Endodermal cell (in vitro differentiated cells): Measurements from ENCODE around the gene GHRL. TPM values are rescaled to one million over a fixed set of nuclear protein-coding genes. Genes with fewer than 3 reads are reported as not detected.

Source experiments
- DNase-seq: peaks from one replicate; pipeline ENCODE4 v3.0.0-alpha.2; 2017
- H3K27ac ChIP-seq: 2 replicates; pipeline ENCODE4 v1.5.1; 2013; ENCODE audit warnings: mild to moderate bottlenecking, low read depth, low read length, moderate library complexity
- H3K27me3 ChIP-seq: 2 replicates; pipeline ENCODE4 v1.6.1; 2013; ENCODE audit warnings: mild to moderate bottlenecking, low read length, moderate library complexity; ENCODE audit not compliant: insufficient read depth, control insufficient read depth, poor library complexity, severe bottlenecking
- H3K36me3 ChIP-seq: 2 replicates; pipeline ENCODE4 v1.7.0; 2013; ENCODE audit warnings: mild to moderate bottlenecking, low read length, moderate library complexity; ENCODE audit not compliant: control insufficient read depth, insufficient read depth
- H3K4me1 ChIP-seq: one replicate; pipeline ENCODE4 v1.7.0; 2013; ENCODE audit warnings: low read length; ENCODE audit not compliant: control insufficient read depth, insufficient read depth
- H3K4me3 ChIP-seq: 2 replicates; pipeline ENCODE4 v1.5.1; 2013; ENCODE audit warnings: mild to moderate bottlenecking, low read length, moderate library complexity
- H3K9ac ChIP-seq: 2 replicates; pipeline ENCODE4 v1.6.1; 2013; ENCODE audit warnings: mild to moderate bottlenecking, low read length, moderate library complexity; ENCODE audit not compliant: poor library complexity, severe bottlenecking; ENCODE audit errors: extremely low read depth
- H3K9me3 ChIP-seq: 2 replicates; pipeline ENCODE4 v1.6.1; 2013; ENCODE audit warnings: mild to moderate bottlenecking, low read length, moderate library complexity; ENCODE audit not compliant: control insufficient read depth
- H3K27ac Mint-ChIP-seq: 2 replicates; pipeline ENCODE4 v1.8.0; 2020; ENCODE audit warnings: mixed read lengths
- H3K27me3 Mint-ChIP-seq: 2 replicates; pipeline ENCODE4 v1.8.0; 2021; ENCODE audit warnings: mild to moderate bottlenecking, mixed read lengths; ENCODE audit not compliant: insufficient read depth
- H3K36me3 Mint-ChIP-seq: 2 replicates; pipeline ENCODE4 v1.8.0; 2020; ENCODE audit warnings: low read depth, mixed read lengths
- H3K4me1 Mint-ChIP-seq: 2 replicates; pipeline ENCODE4 v1.8.0; 2020; ENCODE audit warnings: mixed read lengths
- H3K4me3 Mint-ChIP-seq: 2 replicates; pipeline ENCODE4 v1.8.0; 2020; ENCODE audit warnings: mild to moderate bottlenecking, moderate library complexity, mixed read lengths
- H3K9me3 Mint-ChIP-seq: 2 replicates; pipeline ENCODE4 v1.8.0; 2020; ENCODE audit warnings: mild to moderate bottlenecking, mixed read lengths
- CTCF ChIP-seq: fragments of 200-600 bp; sonication (generic); conservative IDR thresholded peaks from 2 replicates; pipeline ENCODE4 v1.5.0; 2021; ENCODE audit warnings: antibody characterized with exemption, mild to moderate bottlenecking
- WGBS, 2 experiments: methylation state at CpG; one replicate each; pipeline versions ENCODE4 v1.1.5 to v1.1.7; 2013; ENCODE audit warnings: missing lambda C conversion rate in 2 of 2, mixed read lengths in 1 of 2; ENCODE audit not compliant: insufficient coverage in 1 of 2, insufficient read length in 1 of 2; 5-methylcytosine and 5-hydroxymethylcytosine counted together
- microRNA-seq: library from miRNA; unstranded; fragments of <30 nt; microRNA quantifications from one replicate; pipeline ENCODE4 v1.2.0, GENCODE V29; 2020; ENCODE audit warnings: borderline microRNAs expressed
- total RNA-seq, 2 donors: library from RNA; stranded (reverse); fragmentation: NEBNext Ultra II Directional in 1 of 2; extraction: Animal tissue kit (Norgen Biotek cat#: 25700) in 1 of 2; gene quantifications; 2 replicates in 1 of 2; 3 replicates in 1 of 2; pipeline ENCODE4 v1.2.1, GENCODE V29; 2021

The GHRL gene
- total RNA-seq, 2 donors from 2014 or later: not detected

GRCh38 chr3:10238345-10239183 is 54.2 kb downstream of the GHRL start:
- H3K9ac ChIP-seq: no peak overlapping the region
- no peak for DNase-seq
- H3K27me3 Mint-ChIP-seq: no peaks in the 10 kb centered on the region
- H3K27ac ChIP-seq: no peak overlapping the region
- peaks cover 2% of the 10 kb centered on the region for H3K9me3 Mint-ChIP-seq
- H3K27me3 ChIP-seq: no peaks in the 10 kb centered on the region
- H3K4me1 Mint-ChIP-seq: no peaks in the 10 kb centered on the region
- 81 to 87% methylated on average over 7 to 15 of the region's 15 CpGs for WGBS, 2 experiments
- no peaks in the 10 kb centered on the region for H3K4me1 ChIP-seq
- H3K4me3 Mint-ChIP-seq: no peak overlapping the region
- H3K36me3 Mint-ChIP-seq: no peaks in the 10 kb centered on the region
- H3K27ac Mint-ChIP-seq: no peak overlapping the region
- peaks cover 5% of the 10 kb centered on the region for H3K9me3 ChIP-seq
- H3K4me3 ChIP-seq: no peak overlapping the region
- no peak for TF ChIP-seq CTCF
- no peaks in the 10 kb centered on the region for H3K36me3 ChIP-seq

Small RNAs within 50 kb of the gene (microRNA-seq; reads per million reads assigned to microRNA genes)
- gene MIR378B: not detected

Other genes starting within 250 kb of the GHRL start
- gene FANCD2OS, start 184.7 kb downstream of the GHRL start, total RNA-seq: not detected
- 100 to 1,000 TPM; 110 to 116 TPM for gene BRK1, start 177.3 kb downstream of the GHRL start, total RNA-seq
- 10 to 100 TPM; 60.4 to 71.5 TPM for gene VHL, start 151.2 kb downstream of the GHRL start, total RNA-seq
- gene IRAK2, start 128.0 kb downstream of the GHRL start, total RNA-seq: under 1 TPM; 0.26 to 0.40 TPM
- gene TATDN2, start 44.5 kb downstream of the GHRL start, total RNA-seq: 10 to 100 TPM; 34.0 to 34.1 TPM
- gene SEC13, start 28.2 kb upstream of the GHRL start, total RNA-seq: 100 to 1,000 TPM; 140 to 142 TPM
- gene ATP2B2, start 212.6 kb upstream of the GHRL start, total RNA-seq: under 1 TPM in 1 of 2 donors, not detected in 1; 0.09 TPM